Prostate gland (tissue), 2 donors: ENCODE measurements around the gene RAB42. TPM values are rescaled to one million over a fixed set of nuclear protein-coding genes. Genes with fewer than 3 reads are reported as not detected.

Experiments used
- DNase-seq: peaks from one replicate; pipeline ENCODE4 v3.0.0-alpha.2; 2019; ENCODE audit warnings: low spot score
- H3K27ac ChIP-seq, 2 donors: fragments of 200-600 bp; sonication (generic); 2 replicates each; pipeline ENCODE4 v1.5.1; 2017 to 2019
- H3K27me3 ChIP-seq: fragments of 200-600 bp; sonication (generic); replicated peaks from 2 replicates; pipeline ENCODE4 v1.5.1; 2019; ENCODE audit not compliant: insufficient read depth
- H3K36me3 ChIP-seq, 2 donors: fragments of 200-600 bp; sonication (generic); 1 replicate in 1 of 2; 2 replicates in 1 of 2; pipeline versions ENCODE4 v1.5.1 to v1.8.1; 2017 to 2019
- H3K4me1 ChIP-seq: fragments of 200-600 bp; sonication (generic); replicated peaks from 2 replicates; pipeline ENCODE4 v1.5.1; 2019
- H3K4me3 ChIP-seq, 2 donors: fragments of 200-600 bp; sonication (generic); 2 replicates each; pipeline ENCODE4 v1.5.1; 2017 to 2019
- H3K9me3 ChIP-seq: fragments of 200-600 bp; sonication (generic); 2 replicates; pipeline ENCODE4 v1.5.1; 2017
- CTCF ChIP-seq, 4 experiments: fragments of 200-600 bp in 2 of 4; fragments of 450-650 bp in 2 of 4; sonication (generic) in 2 of 4; IDR thresholded peaks; 1 replicate in 3 of 4; 2 replicates in 1 of 4; pipeline ENCODE4 v1.5.1; 2016 to 2019; ENCODE audit warnings: antibody characterized with exemption in 4 of 4, mild to moderate bottlenecking in 2 of 4, moderate library complexity in 2 of 4
- POLR2A ChIP-seq: fragments of 450-650 bp; IDR thresholded peaks from one replicate; pipeline ENCODE4 v1.6.1; 2016; ENCODE audit warnings: antibody characterized with exemption, mild to moderate bottlenecking
- POLR2AphosphoS5 ChIP-seq: sonication (generic); formaldehyde crosslinking; IDR thresholded peaks from one replicate; pipeline ENCODE4 v1.6.1; 2017; ENCODE audit warnings: antibody characterized with exemption
- WGBS: methylation state at CpG from one replicate; pipeline ENCODE4 v1.1.5; 2018; 5-methylcytosine and 5-hydroxymethylcytosine counted together
- intact Hi-C: fragments of 100-400 bp; cut with DNase I; formaldehyde crosslinking; loops from one replicate; pipeline ENCODE4 v1.14.2; 2022
- total RNA-seq, 2 donors: library from RNA; depleted of rRNA; stranded (reverse); fragments of >200 nt; gene quantifications; one replicate each; pipeline ENCODE4 v1.1.0, GENCODE V29; 2016

The RAB42 gene
- total RNA-seq, result 1 to 10 TPM in 1 of 2 donors, under 1 TPM in 1; 0.34 to 1.9 TPM

- no peaks in the 10 kb centered on the region for H3K4me1 ChIP-seq
- no peaks in the 10 kb centered on the region for H3K27me3 ChIP-seq
- peak within 1 kb of the TSS; percentile 37 to 47 for H3K4me3 ChIP-seq
- H3K9me3 ChIP-seq, result no peaks in the 10 kb centered on the region
- TF ChIP-seq CTCF (IDR thresholded peaks at IDR 0.05), result no peak
- no peak for TF ChIP-seq POLR2AphosphoS5
- no peak for TF ChIP-seq POLR2A
- no peak for DNase-seq
- H3K36me3 ChIP-seq, result no peaks in the 10 kb centered on the region
- H3K27ac ChIP-seq, result no peak within 1 kb of the TSS
- 28% methylated on average over 13 of the region's 13 CpGs for WGBS
- intact Hi-C loops, result no loop called here
Measured at GRCh38 chr1:28591708-28592320, at the start of gene RAB42. Gene RAB42, plus strand, starts transcription at chr1:28592265. Its CDS starts 247 bp downstream, at chr1:28592512.

GRCh38 chr1:28545246-28545628 lies 46.8 kb upstream of the RAB42 start:
- intact Hi-C loops, result no loop called here
- DNase-seq, result no peak
- no peaks in the 10 kb centered on the region for H3K27me3 ChIP-seq
- no peak overlapping the region for H3K4me3 ChIP-seq
- no peaks in the 10 kb centered on the region for H3K36me3 ChIP-seq
- TF ChIP-seq POLR2A (no peak), CTCF (IDR thresholded peaks at IDR 0.05) (no peak), POLR2AphosphoS5 (no peak)
- no peaks in the 10 kb centered on the region for H3K4me1 ChIP-seq
- H3K27ac ChIP-seq, result no peak overlapping the region
- H3K9me3 ChIP-seq, result no peaks in the 10 kb centered on the region
- WGBS, result 93% methylated on average over 4 of the region's 4 CpGs

GRCh38 chr1:28548318-28548717 lies 43.7 kb upstream of the RAB42 start:
- DNase-seq, result no peak
- no peaks in the 10 kb centered on the region for H3K27me3 ChIP-seq
- H3K27ac ChIP-seq, result no peak overlapping the region
- H3K9me3 ChIP-seq, result no peaks in the 10 kb centered on the region
- H3K36me3 ChIP-seq, result no peaks in the 10 kb centered on the region
- H3K4me1 ChIP-seq, result no peaks in the 10 kb centered on the region
- WGBS, result 82% methylated on average over 3 of the region's 3 CpGs
- intact Hi-C loops, result no loop called here
- TF ChIP-seq POLR2A, result no peak
- TF ChIP-seq CTCF (IDR thresholded peaks at IDR 0.05), result no peak
- TF ChIP-seq POLR2AphosphoS5, result no peak
- no peak overlapping the region for H3K4me3 ChIP-seq

GRCh38 chr1:28551381-28551780 lies 40.7 kb upstream of the RAB42 start:
- no peak overlapping the region for H3K4me3 ChIP-seq
- H3K27me3 ChIP-seq, result no peaks in the 10 kb centered on the region
- intact Hi-C loops, result no loop called here
- no peaks in the 10 kb centered on the region for H3K4me1 ChIP-seq
- 88% methylated on average over 6 of the region's 6 CpGs for WGBS
- no peaks in the 10 kb centered on the region for H3K9me3 ChIP-seq
- no peak for TF ChIP-seq POLR2A
- no peak for TF ChIP-seq CTCF (IDR thresholded peaks at IDR 0.05)
- no peak for TF ChIP-seq POLR2AphosphoS5
- H3K27ac ChIP-seq, result no peak overlapping the region
- H3K36me3 ChIP-seq, result no peaks in the 10 kb centered on the region
- DNase-seq, result no peak
